ENCODE results near the gene MYL12A. TPM values are rescaled to one million over a fixed set of nuclear protein-coding genes. Genes with fewer than 3 reads are reported as not detected.

MYL12A gene
- total RNA-seq, 1 experiment from 2014 or later: 284 TPM

- Histone ChIP-seq H2BK12ac (ENCODE audit: insufficient read length, low read depth, low read length) (no peak overlapping the region), H3K27ac (ENCODE audit: insufficient read length, low read depth, low read length) (no peak overlapping the region), H2BK120ac (ENCODE audit: low read depth, low read length, poor library complexity, severe bottlenecking) (no peak overlapping the region), H4K91ac (ENCODE audit: insufficient read length, low read depth, low read length) (no peak overlapping the region), H3K79me2 (ENCODE audit: insufficient read depth, low read length) (no peaks in the 10 kb centered on the region), H3K79me1 (ENCODE audit: insufficient read depth, low read depth, low read length, poor library complexity, severe bottlenecking) (no peaks in the 10 kb centered on the region), H3K23me2 (ENCODE audit: insufficient read length, low read depth, low read length, poor library complexity, severe bottlenecking) (no peaks in the 10 kb centered on the region), H3K27me3 (ENCODE audit: insufficient read depth, low read length) (no peaks in the 10 kb centered on the region), H3K56ac (ENCODE audit: insufficient read length, low read depth, low read length) (no peak overlapping the region), H2BK15ac (ENCODE audit: low read depth, low read length) (no peak overlapping the region), H2BK5ac (ENCODE audit: insufficient read length, low read length) (no peak overlapping the region), H3K4ac (ENCODE audit: low read depth, low read length) (no peak overlapping the region), H3K9me3 (ENCODE audit: control insufficient read depth, low read depth, low read length) (no peaks in the 10 kb centered on the region), H3K23ac (ENCODE audit: insufficient read length, low read depth, low read length) (no peak overlapping the region), H4K5ac (ENCODE audit: insufficient read length, low read depth, low read length) (no peak overlapping the region), H3K4me2 (ENCODE audit: insufficient read depth, insufficient read length, low read length) (no peak overlapping the region), H2AK5ac (ENCODE audit: insufficient read length, low read length) (no peak overlapping the region), H4K20me1 (ENCODE audit: control insufficient read depth, insufficient read depth, insufficient read length) (no peaks in the 10 kb centered on the region), H2BK20ac (ENCODE audit: low read depth, low read length, poor library complexity, severe bottlenecking) (no peak overlapping the region), H3K9ac (ENCODE audit: extremely low read depth, insufficient read length, low read length) (no peak overlapping the region), H3K14ac (ENCODE audit: insufficient read depth, low read length) (no peak overlapping the region), H3K4me1 (ENCODE audit: insufficient read depth, low read length) (peaks cover under 1% of the 10 kb centered on the region; the same call in 1 of the 2 replicates), H4K8ac (replicated peaks; ENCODE audit: insufficient read length, low read depth, low read length) (no peak overlapping the region), H3T11ph (ENCODE audit: low read length) (no peak overlapping the region), H3K18ac (ENCODE audit: insufficient read length, low read depth, low read length) (no peak overlapping the region), H2AFZ (ENCODE audit: low read length) (no peak overlapping the region)
- Mint-ChIP-seq H3K4me3 (no peak overlapping the region), H3K27me3 (ENCODE audit: low read depth) (no peaks in the 10 kb centered on the region; the same call in 1 of the 2 replicates), H3K27ac (peak overlapping the region in 1 of 3 experiments; percentile 56; a peak in 1 of 7 replicates), H3K36me3 (ENCODE audit: insufficient read depth in 1 of 3, low read depth in 3 of 3) (no peaks in the 10 kb centered on the region; a peak in 1 of 7 replicates), H3K9me3 (no peaks in the 10 kb centered on the region), H3K4me1 (peaks cover 4 to 12% of the 10 kb centered on the region in 2 experiments)
- WGBS (ENCODE audit: extremely low coverage, insufficient read length, low lambda C conversion rate): no CpG with 5 or more reads among the region's 6 CpGs
- TF ChIP-seq CTCF (conservative IDR thresholded peaks at IDR 0.05): no peak
- DNase-seq: no peak
Observed at GRCh38 chr18:3226048-3226447, 21.6 kb upstream of the MYL12A start.
